ENCODE data around the gene RPL18A. TPM values are rescaled to one million over a fixed set of nuclear protein-coding genes. Genes with fewer than 3 reads are reported as not detected.
A peak's percentile ranks its signal among the peaks of the same experiment; 100 is the strongest.

RPL18A gene
- total and polyA plus RNA-seq, 2 experiments from 2014 or later: 837 to 1,456 TPM

DNA sequence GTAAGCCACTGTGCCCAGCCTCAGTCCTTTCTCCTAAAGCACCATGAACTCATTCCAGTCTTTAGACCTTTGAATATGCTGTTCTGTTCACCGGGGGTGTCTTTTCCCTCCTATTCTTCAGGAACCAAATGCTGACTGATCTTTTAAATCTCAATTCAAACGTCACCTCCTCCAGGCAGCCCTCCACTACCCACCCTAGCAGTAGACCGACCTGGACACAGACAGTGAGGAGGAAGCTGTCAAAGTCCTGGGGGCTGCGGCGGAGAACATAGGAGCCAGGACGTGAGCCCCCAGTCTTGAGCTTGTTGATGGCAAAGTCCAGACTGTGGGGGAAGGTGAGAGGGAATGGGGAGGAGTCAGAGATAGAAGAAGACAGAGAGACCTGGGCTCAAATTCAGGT, 19.7 kb upstream of the RPL18A start:
- Histone ChIP-seq H3K4me2 (ENCODE audit: unreplicated experiment) (no peak overlapping the region), H3K9me2 (ENCODE audit: insufficient read depth) (no peaks in the 10 kb centered on the region), H3K4me1 (ENCODE audit: insufficient read depth) (no peaks in the 10 kb centered on the region), H3K4me3 (no peak overlapping the region), H3K9ac (no peak overlapping the region), H2AFZ (no peak overlapping the region), H3K27ac (no peak overlapping the region), H3K27me3 (replicated peaks; ENCODE audit: insufficient read depth) (no peaks in the 10 kb centered on the region), H3K36me3 (ENCODE audit: low read depth) (no peaks in the 10 kb centered on the region), H3F3A (ENCODE audit: insufficient read depth) (no peaks in the 10 kb centered on the region), H3K9me3 (ENCODE audit: low read depth) (no peaks in the 10 kb centered on the region), H4K20me1 (ENCODE audit: insufficient read depth) (no peaks in the 10 kb centered on the region), H3K79me2 (ENCODE audit: insufficient read depth) (no peaks in the 10 kb centered on the region)
- in situ Hi-C loops (cut with MboI): no loop called here
- TF ChIP-seq EZH2 (IDR thresholded peaks at IDR 0.05; ENCODE audit: insufficient read depth, poor library complexity, severe bottlenecking): no peak
- TF ChIP-seq EZH2phosphoT487 (IDR thresholded peaks at IDR 0.05; ENCODE audit: insufficient read depth, low read depth): no peak
- no peak for DNase-seq
- WGBS, 2 experiments (ENCODE audit: low coverage in 1 of 2, low lambda C conversion rate in 2 of 2, missing lambda C conversion rate in 2 of 2): 87 to 88% methylated on average over 6 of the region's 6 CpGs

GRCh38 chr19:17841371-17841809, 18.3 kb upstream of the RPL18A start:
- H2AFZ ChIP-seq: peak overlapping the region; percentile 73
- no peaks in the 10 kb centered on the region for H3K9me2 ChIP-seq (ENCODE audit: insufficient read depth)
- no peak for TF ChIP-seq EZH2phosphoT487 (IDR thresholded peaks at IDR 0.05; ENCODE audit: insufficient read depth, low read depth)
- TF ChIP-seq EZH2 (IDR thresholded peaks at IDR 0.05; ENCODE audit: insufficient read depth, poor library complexity, severe bottlenecking): no peak
- H3K4me3 ChIP-seq: peak overlapping the region; percentile 53; the same call in 1 of the 2 replicates
- no peaks in the 10 kb centered on the region for H3K27me3 ChIP-seq (replicated peaks; ENCODE audit: insufficient read depth)
- no peaks in the 10 kb centered on the region for H3F3A ChIP-seq (ENCODE audit: insufficient read depth)
- no peaks in the 10 kb centered on the region for H3K36me3 ChIP-seq (ENCODE audit: low read depth)
- H4K20me1 ChIP-seq (ENCODE audit: insufficient read depth): no peaks in the 10 kb centered on the region
- WGBS, 2 experiments (ENCODE audit: low coverage in 1 of 2, low lambda C conversion rate in 2 of 2, missing lambda C conversion rate in 2 of 2): 28 to 45% methylated on average over 27 to 30 of the region's 30 CpGs
- no peaks in the 10 kb centered on the region for H3K4me1 ChIP-seq (ENCODE audit: insufficient read depth)
- no peak overlapping the region for H3K9ac ChIP-seq
- H3K4me2 ChIP-seq (ENCODE audit: unreplicated experiment): no peak overlapping the region
- H3K27ac ChIP-seq: no peak overlapping the region
- no peaks in the 10 kb centered on the region for H3K9me3 ChIP-seq (ENCODE audit: low read depth)
- in situ Hi-C loops (cut with MboI): no loop called here
- DNase-seq: peak; percentile 16
- H3K79me2 ChIP-seq (ENCODE audit: insufficient read depth): no peaks in the 10 kb centered on the region

- TF ChIP-seq EZH2phosphoT487 (IDR thresholded peaks at IDR 0.05; ENCODE audit: insufficient read depth, low read depth): no peak
- TF ChIP-seq EZH2 (IDR thresholded peaks at IDR 0.05; ENCODE audit: insufficient read depth, poor library complexity, severe bottlenecking): no peak
- H3K27me3 ChIP-seq (replicated peaks; ENCODE audit: insufficient read depth): no peaks in the 10 kb centered on the region
- H3K9me3 ChIP-seq (ENCODE audit: low read depth): no peaks in the 10 kb centered on the region
- H3K4me2 ChIP-seq (ENCODE audit: unreplicated experiment): peak overlapping the region; percentile 55
- no peaks in the 10 kb centered on the region for H3K79me2 ChIP-seq (ENCODE audit: insufficient read depth)
- H3F3A ChIP-seq (ENCODE audit: insufficient read depth): no peaks in the 10 kb centered on the region
- H4K20me1 ChIP-seq (ENCODE audit: insufficient read depth): no peaks in the 10 kb centered on the region
- peak overlapping the region; percentile 63 for H3K9ac ChIP-seq
- no peaks in the 10 kb centered on the region for H3K4me1 ChIP-seq (ENCODE audit: insufficient read depth)
- peak overlapping the region; percentile 53 for H3K4me3 ChIP-seq
- in situ Hi-C loops (cut with MboI): no loop called here
- WGBS, 2 experiments (ENCODE audit: low coverage in 1 of 2, low lambda C conversion rate in 2 of 2, missing lambda C conversion rate in 2 of 2): 6 to 8% methylated on average over 33 to 47 of the region's 56 CpGs
- no peaks in the 10 kb centered on the region for H3K9me2 ChIP-seq (ENCODE audit: insufficient read depth)
- DNase-seq: peak; percentile 91
- no peaks in the 10 kb centered on the region for H3K36me3 ChIP-seq (ENCODE audit: low read depth)
- H2AFZ ChIP-seq: peak overlapping the region; percentile 73
- no peak overlapping the region for H3K27ac ChIP-seq
Measured at GRCh38 chr19:17841810-17842662, 17.7 kb upstream of the RPL18A start.

- Histone ChIP-seq H3K4me2 (ENCODE audit: unreplicated experiment) (peak overlapping the region; percentile 55), H3F3A (ENCODE audit: insufficient read depth) (no peaks in the 10 kb centered on the region), H3K4me1 (ENCODE audit: insufficient read depth) (peaks cover under 1% of the 10 kb centered on the region; the same call in 1 of the 2 replicates), H3K27me3 (replicated peaks; ENCODE audit: insufficient read depth) (no peaks in the 10 kb centered on the region), H3K27ac (no peak overlapping the region), H3K36me3 (ENCODE audit: low read depth) (no peaks in the 10 kb centered on the region), H3K79me2 (ENCODE audit: insufficient read depth) (no peaks in the 10 kb centered on the region), H3K9ac (peak overlapping the region; percentile 63), H3K9me3 (ENCODE audit: low read depth) (no peaks in the 10 kb centered on the region), H2AFZ (peak overlapping the region; percentile 73), H4K20me1 (ENCODE audit: insufficient read depth) (no peaks in the 10 kb centered on the region), H3K9me2 (ENCODE audit: insufficient read depth) (no peaks in the 10 kb centered on the region), H3K4me3 (peak overlapping the region; percentile 53)
- in situ Hi-C loops (cut with MboI): no loop called here
- WGBS, 2 experiments (ENCODE audit: low coverage in 1 of 2, low lambda C conversion rate in 2 of 2, missing lambda C conversion rate in 2 of 2): 78 to 90% methylated on average over 13 to 18 of the region's 20 CpGs
- no peak for DNase-seq
- TF ChIP-seq EZH2 (IDR thresholded peaks at IDR 0.05; ENCODE audit: insufficient read depth, poor library complexity, severe bottlenecking) (no peak), EZH2phosphoT487 (IDR thresholded peaks at IDR 0.05; ENCODE audit: insufficient read depth, low read depth) (no peak)
Measured at GRCh38 chr19:17842663-17843291, 16.9 kb upstream of the RPL18A start.

Measured in GM23248 (cell line).